T-helper 2 cell treated with Interferon-gamma antibody and Interleukin-4, amounts not matched to agents 5 μg/mL and 100 μg/mL, for 36 hours (primary cell): ENCODE measurements around the gene GMCL2.

Experiments used
- DNase-seq: peaks from one replicate; pipeline ENCODE4 v3.0.0; 2021; ENCODE audit warnings: low spot score
- H3K27ac Mint-ChIP-seq: one replicate; pipeline ENCODE4 v1.8.0; 2021; ENCODE audit warnings: mild to moderate bottlenecking, mixed read lengths
- H3K27me3 Mint-ChIP-seq: one replicate; pipeline ENCODE4 v1.8.0; 2021; ENCODE audit warnings: low read depth, mixed read lengths
- H3K36me3 Mint-ChIP-seq: one replicate; pipeline ENCODE4 v1.8.0; 2021; ENCODE audit warnings: low read depth, mixed read lengths
- H3K4me1 Mint-ChIP-seq: one replicate; pipeline ENCODE4 v1.8.0; 2021; ENCODE audit warnings: low read depth, mixed read lengths
- H3K4me3 Mint-ChIP-seq: one replicate; pipeline ENCODE4 v1.8.0; 2022; ENCODE audit warnings: mild to moderate bottlenecking, moderate library complexity, mixed read lengths
- H3K9me3 Mint-ChIP-seq: one replicate; pipeline ENCODE4 v1.8.0; 2021; ENCODE audit warnings: mixed read lengths

Gene GMCL2

DNA sequence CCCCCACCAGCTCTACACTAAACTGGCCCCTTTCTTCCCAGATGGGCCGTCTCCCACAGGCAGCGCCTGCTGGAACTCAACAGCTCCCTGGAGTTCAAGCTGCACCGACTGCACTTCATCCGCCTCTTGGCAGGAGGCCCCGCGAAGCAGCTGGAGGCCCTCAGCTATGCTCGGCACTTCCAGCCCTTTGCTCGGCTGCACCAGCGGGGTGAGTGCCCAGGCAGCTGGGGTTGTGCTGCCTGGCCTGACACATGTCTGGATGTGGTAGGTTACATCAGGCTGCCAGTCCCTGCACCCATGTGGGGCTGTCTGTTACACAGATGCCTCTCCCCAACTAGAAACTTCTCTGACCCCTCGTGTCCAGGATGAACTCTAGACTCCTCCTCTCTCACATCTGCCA, 43.3 kb downstream of the GMCL2 start:
- H3K9me3 Mint-ChIP-seq, result no peaks in the 10 kb centered on the region
- no peaks in the 10 kb centered on the region for H3K27me3 Mint-ChIP-seq
- peaks cover 54% of the 10 kb centered on the region for H3K36me3 Mint-ChIP-seq
- no peak overlapping the region for H3K4me3 Mint-ChIP-seq
- H3K27ac Mint-ChIP-seq, result no peak overlapping the region
- DNase-seq, result no peak
- peaks cover 2% of the 10 kb centered on the region for H3K4me1 Mint-ChIP-seq

GRCh38 chr5:178143246-178143645, 43.9 kb downstream of the GMCL2 start:
- DNase-seq, result no peak
- H3K9me3 Mint-ChIP-seq, result no peaks in the 10 kb centered on the region
- H3K27ac Mint-ChIP-seq, result no peak overlapping the region
- peaks cover 48% of the 10 kb centered on the region for H3K36me3 Mint-ChIP-seq
- H3K27me3 Mint-ChIP-seq, result no peaks in the 10 kb centered on the region
- H3K4me3 Mint-ChIP-seq, result no peak overlapping the region
- peaks cover 2% of the 10 kb centered on the region for H3K4me1 Mint-ChIP-seq

GRCh38 chr5:178142642-178143041, 44.5 kb downstream of the GMCL2 start:
- Mint-ChIP-seq H3K36me3 (peaks cover 42% of the 10 kb centered on the region), H3K4me3 (no peak overlapping the region), H3K27me3 (no peaks in the 10 kb centered on the region), H3K27ac (no peak overlapping the region), H3K4me1 (peaks cover 2% of the 10 kb centered on the region), H3K9me3 (no peaks in the 10 kb centered on the region)
- DNase-seq, result no peak

GRCh38 chr5:178141550-178141949, 45.6 kb downstream of the GMCL2 start:
- Mint-ChIP-seq H3K27ac (no peak overlapping the region), H3K4me3 (no peak overlapping the region), H3K4me1 (peaks cover 2% of the 10 kb centered on the region), H3K9me3 (no peaks in the 10 kb centered on the region), H3K36me3 (peaks cover 32% of the 10 kb centered on the region), H3K27me3 (no peaks in the 10 kb centered on the region)
- DNase-seq, result no peak

DNA sequence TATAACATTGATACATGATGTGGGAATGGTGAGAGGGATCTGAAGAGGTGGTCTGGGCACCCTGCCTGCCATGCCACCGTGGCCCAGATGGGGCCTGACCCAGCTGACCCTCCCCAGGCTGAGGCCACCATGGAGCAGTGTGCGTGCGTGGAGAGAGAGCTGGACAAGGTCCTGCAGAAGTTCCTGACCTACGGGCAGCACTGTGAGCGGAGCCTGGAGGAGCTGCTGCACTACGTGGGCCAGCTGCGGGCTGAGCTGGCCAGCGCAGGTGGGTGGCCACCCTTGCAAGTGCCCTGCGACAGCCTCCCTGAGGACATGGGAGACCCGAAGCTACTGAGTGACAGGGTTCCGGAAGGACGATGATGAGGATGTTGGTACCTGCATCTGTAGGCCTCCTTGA, 49.2 kb downstream of the GMCL2 start:
- H3K4me3 Mint-ChIP-seq, result no peak overlapping the region
- no peaks in the 10 kb centered on the region for H3K27me3 Mint-ChIP-seq
- peaks cover 5% of the 10 kb centered on the region for H3K4me1 Mint-ChIP-seq
- peaks cover 32% of the 10 kb centered on the region for H3K36me3 Mint-ChIP-seq
- no peak overlapping the region for H3K27ac Mint-ChIP-seq
- no peaks in the 10 kb centered on the region for H3K9me3 Mint-ChIP-seq
- DNase-seq, result no peak

- Mint-ChIP-seq H3K36me3 (peaks cover 26% of the 10 kb centered on the region), H3K4me3 (no peak overlapping the region), H3K9me3 (no peaks in the 10 kb centered on the region), H3K4me1 (peaks cover 7% of the 10 kb centered on the region), H3K27me3 (no peaks in the 10 kb centered on the region), H3K27ac (peak overlapping the region; percentile 3)
- no peak for DNase-seq
Observed at GRCh38 chr5:178136990-178137389, 50.2 kb downstream of the GMCL2 start.
